ENCODE results near the gene IGF2.

Gene IGF2

GRCh38 chr11:2146051-2146450 is 6.9 kb upstream of the IGF2 start:
- H3K9ac ChIP-seq (ENCODE audit: insufficient read length, low read depth): no peak overlapping the region
- no peaks in the 10 kb centered on the region for H3K9me3 ChIP-seq (ENCODE audit: insufficient read depth, low read length)
- no peaks in the 10 kb centered on the region for H3K36me3 ChIP-seq (ENCODE audit: insufficient read depth, insufficient read length, low read length)
- peaks cover 30% of the 10 kb centered on the region for H3K4me1 ChIP-seq (ENCODE audit: insufficient read depth, insufficient read length)
- H3K4me3 ChIP-seq (ENCODE audit: insufficient read length, low read depth): no peak overlapping the region
- DNase-seq (ENCODE audit: low read depth, low spot score): no peak
- peaks cover 85% of the 10 kb centered on the region for H3K27me3 ChIP-seq (ENCODE audit: insufficient read depth, insufficient read length)
- no peak for TF ChIP-seq YY1 (IDR thresholded peaks at IDR 0.05; ENCODE audit: insufficient read depth, insufficient read length)
- no peak for TF ChIP-seq SUZ12 (IDR thresholded peaks at IDR 0.05; ENCODE audit: extremely low read depth, insufficient read depth, insufficient read length)
- TF ChIP-seq ZNF274 (IDR thresholded peaks at IDR 0.05; ENCODE audit: low read depth, low read length): no peak

- Histone ChIP-seq H3K4me3 (ENCODE audit: insufficient read length, low read depth) (no peak overlapping the region), H3K36me3 (ENCODE audit: insufficient read depth, insufficient read length, low read length) (no peaks in the 10 kb centered on the region), H3K27me3 (ENCODE audit: insufficient read depth, insufficient read length) (peaks cover 99% of the 10 kb centered on the region), H3K4me1 (ENCODE audit: insufficient read depth, insufficient read length) (peaks cover 28% of the 10 kb centered on the region), H3K9ac (ENCODE audit: insufficient read length, low read depth) (no peak overlapping the region), H3K9me3 (ENCODE audit: insufficient read depth, low read length) (no peaks in the 10 kb centered on the region)
- TF ChIP-seq ZNF274 (IDR thresholded peaks at IDR 0.05; ENCODE audit: low read depth, low read length): no peak
- TF ChIP-seq YY1 (IDR thresholded peaks at IDR 0.05; ENCODE audit: insufficient read depth, insufficient read length): no peak
- no peak for TF ChIP-seq SUZ12 (IDR thresholded peaks at IDR 0.05; ENCODE audit: extremely low read depth, insufficient read depth, insufficient read length)
- DNase-seq (ENCODE audit: low read depth, low spot score): no peak
Observed at GRCh38 chr11:2144544-2145248, 5.5 kb upstream of the IGF2 start.

DNA sequence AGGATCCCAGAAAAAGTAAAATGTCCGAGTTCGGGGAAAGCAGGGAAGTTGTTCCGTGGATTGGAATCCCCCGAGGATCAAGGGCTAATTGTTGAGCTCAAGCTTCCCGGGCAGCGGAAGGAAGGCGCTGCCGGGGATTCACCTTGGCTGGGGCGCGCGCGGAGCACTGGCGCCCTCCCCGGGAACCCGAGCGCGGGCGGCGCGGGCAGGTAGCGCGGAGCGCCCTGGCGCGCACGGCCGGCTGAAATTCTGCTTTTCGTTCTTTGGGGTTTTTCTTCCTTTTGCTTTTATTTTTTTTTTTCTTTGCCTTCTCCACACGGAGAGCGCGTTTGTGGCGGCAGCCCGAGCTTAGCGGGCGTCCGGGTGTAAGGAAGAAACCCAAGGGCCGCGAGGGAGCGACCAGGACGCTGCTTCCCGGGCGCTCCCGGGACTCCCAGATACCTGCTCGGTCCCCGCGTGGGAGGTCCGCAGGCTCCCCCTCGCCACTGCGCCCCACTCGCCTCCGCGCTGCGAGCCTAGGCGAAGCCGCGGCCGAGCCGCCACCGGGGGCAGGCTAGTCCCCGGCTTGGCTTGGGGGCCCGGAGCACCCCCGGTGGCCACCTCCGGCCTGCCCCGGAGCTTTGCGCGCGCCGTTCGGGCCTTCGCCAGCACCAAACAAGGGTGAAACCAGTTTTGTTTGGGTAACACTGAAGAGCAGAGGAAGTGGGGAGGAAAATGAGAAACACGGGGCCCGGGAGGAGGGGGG is 4.8 kb upstream of the IGF2 start:
- Histone ChIP-seq H3K4me1 (ENCODE audit: insufficient read depth, insufficient read length) (peaks cover 23% of the 10 kb centered on the region), H3K27me3 (ENCODE audit: insufficient read depth, insufficient read length) (peaks cover 95% of the 10 kb centered on the region), H3K36me3 (ENCODE audit: insufficient read depth, insufficient read length, low read length) (no peaks in the 10 kb centered on the region), H3K9me3 (ENCODE audit: insufficient read depth, low read length) (no peaks in the 10 kb centered on the region), H3K9ac (ENCODE audit: insufficient read length, low read depth) (no peak overlapping the region), H3K4me3 (ENCODE audit: insufficient read length, low read depth) (no peak overlapping the region)
- DNase-seq (ENCODE audit: low read depth, low spot score): no peak
- no peak for TF ChIP-seq ZNF274 (IDR thresholded peaks at IDR 0.05; ENCODE audit: low read depth, low read length)
- TF ChIP-seq YY1 (IDR thresholded peaks at IDR 0.05; ENCODE audit: insufficient read depth, insufficient read length): no peak
- TF ChIP-seq SUZ12 (IDR thresholded peaks at IDR 0.05; ENCODE audit: extremely low read depth, insufficient read depth, insufficient read length): peak; percentile 95

GRCh38 chr11:2143477-2143798 is 4.2 kb upstream of the IGF2 start:
- Histone ChIP-seq H3K9ac (ENCODE audit: insufficient read length, low read depth) (no peak overlapping the region), H3K9me3 (ENCODE audit: insufficient read depth, low read length) (no peaks in the 10 kb centered on the region), H3K4me3 (ENCODE audit: insufficient read length, low read depth) (no peak overlapping the region), H3K27me3 (ENCODE audit: insufficient read depth, insufficient read length) (peaks cover 89% of the 10 kb centered on the region), H3K36me3 (ENCODE audit: insufficient read depth, insufficient read length, low read length) (no peaks in the 10 kb centered on the region), H3K4me1 (ENCODE audit: insufficient read depth, insufficient read length) (peaks cover 23% of the 10 kb centered on the region)
- no peak for TF ChIP-seq ZNF274 (IDR thresholded peaks at IDR 0.05; ENCODE audit: low read depth, low read length)
- TF ChIP-seq YY1 (IDR thresholded peaks at IDR 0.05; ENCODE audit: insufficient read depth, insufficient read length): no peak
- no peak for TF ChIP-seq SUZ12 (IDR thresholded peaks at IDR 0.05; ENCODE audit: extremely low read depth, insufficient read depth, insufficient read length)
- DNase-seq (ENCODE audit: low read depth, low spot score): no peak

- no peak for DNase-seq (ENCODE audit: low read depth, low spot score)
- Histone ChIP-seq H3K4me1 (ENCODE audit: insufficient read depth, insufficient read length) (peaks cover 18% of the 10 kb centered on the region), H3K9ac (ENCODE audit: insufficient read length, low read depth) (no peak overlapping the region), H3K36me3 (ENCODE audit: insufficient read depth, insufficient read length, low read length) (no peaks in the 10 kb centered on the region), H3K9me3 (ENCODE audit: insufficient read depth, low read length) (no peaks in the 10 kb centered on the region), H3K27me3 (ENCODE audit: insufficient read depth, insufficient read length) (peaks cover 83% of the 10 kb centered on the region), H3K4me3 (ENCODE audit: insufficient read length, low read depth) (no peak overlapping the region)
- peak; percentile 78 for TF ChIP-seq SUZ12 (IDR thresholded peaks at IDR 0.05; ENCODE audit: extremely low read depth, insufficient read depth, insufficient read length)
- TF ChIP-seq YY1 (IDR thresholded peaks at IDR 0.05; ENCODE audit: insufficient read depth, insufficient read length): no peak
Observed at GRCh38 chr11:2142762-2143202, 3.6 kb upstream of the IGF2 start.

- TF ChIP-seq ZNF274 (IDR thresholded peaks at IDR 0.05; ENCODE audit: low read depth, low read length) (no peak), SUZ12 (IDR thresholded peaks at IDR 0.05; ENCODE audit: extremely low read depth, insufficient read depth, insufficient read length) (peak; percentile 57)
- H3K36me3 ChIP-seq (ENCODE audit: insufficient read depth, insufficient read length, low read length): no peaks in the 10 kb centered on the region
- H3K9me3 ChIP-seq (ENCODE audit: insufficient read depth, low read length): no peaks in the 10 kb centered on the region
- no peak overlapping the region for H3K9ac ChIP-seq (ENCODE audit: insufficient read length, low read depth)
- peaks cover 83% of the 10 kb centered on the region for H3K27me3 ChIP-seq (ENCODE audit: insufficient read depth, insufficient read length)
- peaks cover 16% of the 10 kb centered on the region for H3K4me1 ChIP-seq (ENCODE audit: insufficient read depth, insufficient read length)
- no peak for DNase-seq (ENCODE audit: low read depth, low spot score)
- H3K4me3 ChIP-seq (ENCODE audit: insufficient read length, low read depth): no peak overlapping the region
Observed at GRCh38 chr11:2142300-2142759, 3.1 kb upstream of the IGF2 start.
